Neural cell (in vitro differentiated cells): ENCODE results near the gene TAPBPL. TPM values are rescaled to one million over a fixed set of nuclear protein-coding genes. Genes with fewer than 3 reads are reported as not detected.

ENCODE experiments used
- H2AFZ ChIP-seq: fragments of 200-600, 300-800 bp; sonication (generic), shearing (Covaris generic); 2 replicates; pipeline ENCODE4 v1.6.0; 2014; ENCODE audit warnings: low read depth, mild to moderate bottlenecking, antibody characterized with exemption, low read length, moderate library complexity
- H3F3A ChIP-seq: fragments of 200-600 bp; shearing (Covaris generic); 2 replicates; pipeline ENCODE4 v1.6.1; 2016; ENCODE audit warnings: mild to moderate bottlenecking, moderate library complexity, mixed read lengths, antibody characterized with exemption, low read length; ENCODE audit not compliant: insufficient read depth, poor library complexity, severe bottlenecking
- H3K27ac ChIP-seq: fragments of 200-600, 300-800 bp; sonication (generic), shearing (Covaris generic); 2 replicates; pipeline ENCODE4 v1.5.1; 2014; ENCODE audit warnings: mild to moderate bottlenecking, low read length, moderate library complexity
- H3K27me3 ChIP-seq: fragments of 300-800, 200-600 bp; sonication (generic), shearing (Covaris generic); 2 replicates; pipeline ENCODE4 v1.6.0; 2014; ENCODE audit warnings: mild to moderate bottlenecking, low read depth, low read length, moderate library complexity; ENCODE audit not compliant: insufficient read depth
- H3K36me3 ChIP-seq: fragments of 300-800, 200-600 bp; sonication (generic), shearing (Covaris generic); 2 replicates; pipeline ENCODE4 v1.5.1; 2014; ENCODE audit warnings: mild to moderate bottlenecking, antibody characterized with exemption, low read length, moderate library complexity; ENCODE audit not compliant: insufficient read depth
- H3K4me2 ChIP-seq: fragments of 300-800, 200-600 bp; sonication (generic), shearing (Covaris generic); 2 replicates; pipeline ENCODE4 v1.6.0; 2014; ENCODE audit warnings: mild to moderate bottlenecking, low read length
- H3K4me3 ChIP-seq: fragments of 300-800, 200-600 bp; sonication (generic), shearing (Covaris generic); 2 replicates; pipeline ENCODE4 v1.5.1; 2014; ENCODE audit warnings: mild to moderate bottlenecking, low read length, moderate library complexity
- H3K79me2 ChIP-seq: fragments of 200-600 bp; shearing (Covaris generic); replicated peaks from 2 replicates; pipeline ENCODE4 v1.6.0; 2014; ENCODE audit warnings: mild to moderate bottlenecking, low read length, moderate library complexity; ENCODE audit not compliant: insufficient read depth
- H3K9ac ChIP-seq: fragments of 300-800, 200-600 bp; sonication (generic), shearing (Covaris generic); 2 replicates; pipeline ENCODE4 v1.6.1; 2016; ENCODE audit warnings: mild to moderate bottlenecking, low read length, mixed read lengths
- H3K9me2 ChIP-seq: fragments of 200-600 bp; shearing (Covaris generic); 2 replicates; pipeline ENCODE4 v1.6.1; 2016; ENCODE audit warnings: mild to moderate bottlenecking, low read length, mixed read lengths; ENCODE audit not compliant: insufficient read depth
- H3K9me3 ChIP-seq: fragments of 200-600, 300-800 bp; sonication (generic), shearing (Covaris generic); 2 replicates; pipeline ENCODE4 v1.6.1; 2016; ENCODE audit warnings: mild to moderate bottlenecking, mixed run types, low read length, moderate library complexity, mixed read lengths
- H4K20me1 ChIP-seq: fragments of 200-600 bp; shearing (Covaris generic); 2 replicates; pipeline ENCODE4 v1.6.1; 2016; ENCODE audit warnings: mild to moderate bottlenecking, mixed run types; ENCODE audit not compliant: insufficient read depth
- EP300 ChIP-seq: fragments of 450-650 bp; conservative IDR thresholded peaks from 2 replicates; pipeline ENCODE4 v1.6.1; 2014; ENCODE audit warnings: antibody characterized with exemption, mild to moderate bottlenecking, moderate library complexity; ENCODE audit not compliant: poor library complexity, severe bottlenecking
- EZH2 ChIP-seq: fragments of 200-600, 300-800 bp; shearing (Covaris generic), sonication (generic); IDR thresholded peaks from 2 replicates; pipeline ENCODE4 v1.6.1; 2014; ENCODE audit warnings: antibody characterized with exemption, low read length, borderline replicate concordance, mild to moderate bottlenecking; ENCODE audit not compliant: insufficient read depth, poor library complexity, severe bottlenecking
- MXI1 ChIP-seq: fragments of 450-650 bp; conservative IDR thresholded peaks from 2 replicates; pipeline ENCODE4 v1.6.1; 2014; ENCODE audit warnings: antibody characterized with exemption, mild to moderate bottlenecking; ENCODE audit not compliant: poor library complexity, severe bottlenecking
- POLR2AphosphoS5 ChIP-seq: IDR thresholded peaks from 2 replicates; pipeline ENCODE4 v1.6.1; 2012
- RAD21 ChIP-seq: fragments of 450-650 bp; conservative IDR thresholded peaks from 2 replicates; pipeline ENCODE4 v1.6.1; 2014; ENCODE audit warnings: antibody characterized with exemption, mild to moderate bottlenecking, moderate library complexity
- SMC3 ChIP-seq: fragments of 450-650 bp; conservative IDR thresholded peaks from 2 replicates; pipeline ENCODE4 v1.6.1; 2014; ENCODE audit warnings: antibody characterized with exemption, mild to moderate bottlenecking, moderate library complexity; ENCODE audit not compliant: poor library complexity
- TAF1 ChIP-seq: IDR thresholded peaks from 2 replicates; pipeline ENCODE4 v1.6.1; 2012; ENCODE audit warnings: low read depth
- polyA plus RNA-seq: library from polyadenylated mRNA; depleted of rRNA; stranded (reverse); fragments of >200 nt; gene quantifications from 2 replicates; pipeline ENCODE4 v1.2.3, GENCODE V29; 2014
- TF ChIP-seq, protein P1 (sequence below): IDR thresholded peaks from 2 replicates; pipeline ENCODE4 v1.6.1; 2012; ENCODE audit warnings: borderline replicate concordance
- TF ChIP-seq, protein P2 (sequence below): fragments of 450-650 bp; IDR thresholded peaks from 2 replicates; pipeline ENCODE4 v1.5.1; 2014; ENCODE audit warnings: antibody characterized with exemption, mild to moderate bottlenecking, moderate library complexity; ENCODE audit not compliant: poor library complexity, severe bottlenecking

TAPBPL gene
- polyA plus RNA-seq, 1 donor from 2014 or later, result not detected

DNA sequence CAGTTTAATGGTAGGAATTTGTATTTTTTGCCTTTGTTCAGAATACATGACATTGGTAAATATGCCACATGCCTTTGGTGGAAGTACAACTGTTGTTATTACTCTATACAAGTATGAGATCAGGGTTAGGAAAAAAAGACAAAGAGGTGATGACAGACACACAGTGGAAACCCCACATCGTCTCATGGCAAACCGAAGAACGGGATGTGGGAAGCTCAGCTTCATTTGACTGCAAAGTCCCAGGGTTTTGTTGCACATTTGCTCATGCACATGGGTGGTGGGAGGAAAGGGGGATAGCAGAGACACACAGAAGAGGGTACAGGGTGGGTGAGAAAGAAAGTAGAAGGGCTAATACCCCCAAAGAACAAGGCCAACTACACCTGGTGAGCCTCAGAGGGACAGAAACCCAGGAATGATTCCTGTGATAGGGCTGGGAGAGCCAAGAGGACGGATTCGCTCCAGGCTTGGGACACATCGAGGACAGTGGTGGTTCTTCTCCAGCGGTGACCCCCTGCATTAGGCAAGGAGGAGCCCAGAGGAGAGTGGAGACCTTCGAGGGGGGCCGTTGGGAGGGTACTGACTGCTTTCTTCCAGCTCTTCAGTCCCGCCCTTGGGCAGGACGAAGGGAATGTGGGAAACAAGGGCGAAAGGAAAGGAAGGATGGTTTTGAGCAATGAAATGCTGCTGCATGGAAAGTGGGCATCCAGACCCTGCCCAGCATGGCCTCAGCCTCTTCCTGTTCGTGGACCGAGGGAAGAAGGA is 10.6 kb downstream of the TAPBPL start:
- TF ChIP-seq RAD21 (no peak), SMC3 (no peak), EP300 (no peak), MXI1 (no peak), POLR2AphosphoS5 (no peak), EZH2 (no peak), TAF1 (no peak)
- TF ChIP-seq, protein P1, sequence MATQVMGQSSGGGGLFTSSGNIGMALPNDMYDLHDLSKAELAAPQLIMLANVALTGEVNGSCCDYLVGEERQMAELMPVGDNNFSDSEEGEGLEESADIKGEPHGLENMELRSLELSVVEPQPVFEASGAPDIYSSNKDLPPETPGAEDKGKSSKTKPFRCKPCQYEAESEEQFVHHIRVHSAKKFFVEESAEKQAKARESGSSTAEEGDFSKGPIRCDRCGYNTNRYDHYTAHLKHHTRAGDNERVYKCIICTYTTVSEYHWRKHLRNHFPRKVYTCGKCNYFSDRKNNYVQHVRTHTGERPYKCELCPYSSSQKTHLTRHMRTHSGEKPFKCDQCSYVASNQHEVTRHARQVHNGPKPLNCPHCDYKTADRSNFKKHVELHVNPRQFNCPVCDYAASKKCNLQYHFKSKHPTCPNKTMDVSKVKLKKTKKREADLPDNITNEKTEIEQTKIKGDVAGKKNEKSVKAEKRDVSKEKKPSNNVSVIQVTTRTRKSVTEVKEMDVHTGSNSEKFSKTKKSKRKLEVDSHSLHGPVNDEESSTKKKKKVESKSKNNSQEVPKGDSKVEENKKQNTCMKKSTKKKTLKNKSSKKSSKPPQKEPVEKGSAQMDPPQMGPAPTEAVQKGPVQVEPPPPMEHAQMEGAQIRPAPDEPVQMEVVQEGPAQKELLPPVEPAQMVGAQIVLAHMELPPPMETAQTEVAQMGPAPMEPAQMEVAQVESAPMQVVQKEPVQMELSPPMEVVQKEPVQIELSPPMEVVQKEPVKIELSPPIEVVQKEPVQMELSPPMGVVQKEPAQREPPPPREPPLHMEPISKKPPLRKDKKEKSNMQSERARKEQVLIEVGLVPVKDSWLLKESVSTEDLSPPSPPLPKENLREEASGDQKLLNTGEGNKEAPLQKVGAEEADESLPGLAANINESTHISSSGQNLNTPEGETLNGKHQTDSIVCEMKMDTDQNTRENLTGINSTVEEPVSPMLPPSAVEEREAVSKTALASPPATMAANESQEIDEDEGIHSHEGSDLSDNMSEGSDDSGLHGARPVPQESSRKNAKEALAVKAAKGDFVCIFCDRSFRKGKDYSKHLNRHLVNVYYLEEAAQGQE, result no peak
- TF ChIP-seq, protein P2, sequence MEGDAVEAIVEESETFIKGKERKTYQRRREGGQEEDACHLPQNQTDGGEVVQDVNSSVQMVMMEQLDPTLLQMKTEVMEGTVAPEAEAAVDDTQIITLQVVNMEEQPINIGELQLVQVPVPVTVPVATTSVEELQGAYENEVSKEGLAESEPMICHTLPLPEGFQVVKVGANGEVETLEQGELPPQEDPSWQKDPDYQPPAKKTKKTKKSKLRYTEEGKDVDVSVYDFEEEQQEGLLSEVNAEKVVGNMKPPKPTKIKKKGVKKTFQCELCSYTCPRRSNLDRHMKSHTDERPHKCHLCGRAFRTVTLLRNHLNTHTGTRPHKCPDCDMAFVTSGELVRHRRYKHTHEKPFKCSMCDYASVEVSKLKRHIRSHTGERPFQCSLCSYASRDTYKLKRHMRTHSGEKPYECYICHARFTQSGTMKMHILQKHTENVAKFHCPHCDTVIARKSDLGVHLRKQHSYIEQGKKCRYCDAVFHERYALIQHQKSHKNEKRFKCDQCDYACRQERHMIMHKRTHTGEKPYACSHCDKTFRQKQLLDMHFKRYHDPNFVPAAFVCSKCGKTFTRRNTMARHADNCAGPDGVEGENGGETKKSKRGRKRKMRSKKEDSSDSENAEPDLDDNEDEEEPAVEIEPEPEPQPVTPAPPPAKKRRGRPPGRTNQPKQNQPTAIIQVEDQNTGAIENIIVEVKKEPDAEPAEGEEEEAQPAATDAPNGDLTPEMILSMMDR, result no peak
- Histone ChIP-seq H3K36me3 (no peaks in the 10 kb centered on the region), H3F3A (no peaks in the 10 kb centered on the region), H3K79me2 (no peaks in the 10 kb centered on the region), H4K20me1 (no peaks in the 10 kb centered on the region), H3K9me3 (no peaks in the 10 kb centered on the region), H3K4me2 (no peak overlapping the region), H3K27ac (no peak overlapping the region), H3K4me3 (no peak overlapping the region), H3K9ac (no peak overlapping the region), H2AFZ (no peak overlapping the region), H3K27me3 (no peaks in the 10 kb centered on the region), H3K9me2 (no peaks in the 10 kb centered on the region)

DNA sequence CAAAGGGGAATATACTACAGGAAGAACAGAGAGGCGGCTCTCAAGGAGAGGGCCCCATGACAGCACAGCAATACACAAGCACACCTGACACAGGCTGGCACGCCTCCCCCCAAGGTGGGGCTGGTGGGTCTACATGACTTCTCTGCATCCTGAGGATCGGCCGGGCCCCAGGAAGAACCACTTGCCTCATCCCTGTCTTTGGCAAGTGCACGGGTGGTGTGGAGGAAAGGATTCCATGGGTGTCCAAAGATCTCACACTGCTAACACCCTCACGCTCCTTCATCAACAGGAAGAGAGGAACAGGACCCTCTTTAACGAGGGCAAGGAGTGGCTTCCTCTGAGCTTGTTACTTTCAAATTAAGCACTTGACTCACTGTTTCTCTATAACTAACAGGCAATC is 11.4 kb downstream of the TAPBPL start:
- H3K4me3 ChIP-seq, result no peak overlapping the region
- H3K36me3 ChIP-seq, result no peaks in the 10 kb centered on the region
- no peak overlapping the region for H3K4me2 ChIP-seq
- TF ChIP-seq TAF1, result no peak
- TF ChIP-seq, protein P2, result no peak
- TF ChIP-seq EP300, result no peak
- no peak for TF ChIP-seq EZH2
- no peak for TF ChIP-seq RAD21
- TF ChIP-seq MXI1, result no peak
- TF ChIP-seq POLR2AphosphoS5, result no peak
- TF ChIP-seq, protein P1, result no peak
- TF ChIP-seq SMC3, result no peak
- H3K27ac ChIP-seq, result no peak overlapping the region
- no peaks in the 10 kb centered on the region for H4K20me1 ChIP-seq
- H3K9ac ChIP-seq, result no peak overlapping the region
- H3K9me2 ChIP-seq, result no peaks in the 10 kb centered on the region
- no peaks in the 10 kb centered on the region for H3K79me2 ChIP-seq
- no peak overlapping the region for H2AFZ ChIP-seq
- no peaks in the 10 kb centered on the region for H3F3A ChIP-seq
- H3K27me3 ChIP-seq, result no peaks in the 10 kb centered on the region
- H3K9me3 ChIP-seq, result no peaks in the 10 kb centered on the region
